Kidney (tissue), 22 donors: Measurements from ENCODE around the gene GSG1. TPM values are rescaled to one million over a fixed set of nuclear protein-coding genes. Genes with fewer than 3 reads are reported as not detected.

Source experiments
- DNase-seq, 5 donors: peaks; one replicate each; pipeline ENCODE4 v3.0.0-alpha.2; 2013 to 2020
- FAIRE-seq: peaks from 2 replicates; lab custom pipeline; 2012; peaks lifted over from hg19 to GRCh38; lab: Jason Lieb, UNC
- H3K27ac ChIP-seq, 2 donors: one replicate each; pipeline ENCODE4 v1.7.0; 2013; ENCODE audit warnings: low read depth in 2 of 2, low read length in 2 of 2, inconsistent platforms in 1 of 2
- H3K27me3 ChIP-seq: one replicate; pipeline ENCODE4 v1.7.1; 2013; ENCODE audit warnings: low read length, inconsistent platforms; ENCODE audit not compliant: control insufficient read depth, insufficient read depth
- H3K36me3 ChIP-seq, 3 donors: one replicate each; pipeline versions ENCODE4 v1.7.0 to v1.7.1; 2013; ENCODE audit warnings: low read length in 3 of 3, control low read depth in 1 of 3, inconsistent platforms in 1 of 3; ENCODE audit not compliant: insufficient read depth in 3 of 3, control insufficient read depth in 2 of 3
- H3K4me1 ChIP-seq, 3 donors: one replicate each; pipeline versions ENCODE4 v1.7.0 to v1.7.1; 2013; ENCODE audit warnings: low read length in 3 of 3, inconsistent platforms in 1 of 3, low read depth in 1 of 3; ENCODE audit not compliant: control insufficient read depth in 2 of 3, insufficient read depth in 2 of 3
- H3K4me3 ChIP-seq, 3 donors: one replicate each; pipeline versions ENCODE4 v1.7.0 to v1.8.1; 2013; ENCODE audit warnings: low read length in 3 of 3, control low read depth in 1 of 3, inconsistent platforms in 1 of 3
- H3K9ac ChIP-seq, 3 donors: one replicate each; pipeline versions ENCODE4 v1.7.0 to v1.7.1; 2013; ENCODE audit warnings: low read length in 3 of 3, control low read depth in 1 of 3, inconsistent platforms in 1 of 3
- H3K9me3 ChIP-seq, 3 donors: one replicate each; pipeline versions ENCODE4 v1.7.0 to v1.7.1; 2013; ENCODE audit warnings: low read length in 3 of 3, control low read depth in 1 of 3, inconsistent platforms in 1 of 3; ENCODE audit not compliant: control insufficient read depth in 2 of 3, insufficient read depth in 1 of 3
- intact Hi-C: fragments of 100-400 bp; cut with DNase I; formaldehyde crosslinking; loops from one replicate; pipeline ENCODE4 v1.11.1; 2022
- long read RNA-seq, 10 donors: library from polyadenylated mRNA in 1 of 10; unstranded in 1 of 10; transcript quantifications; one replicate each; pipeline ENCODE4 v2.0.0 and lab custom pipeline, GENCODE V29; 2021 to 2026
- polyA plus RNA-seq: library from polyadenylated mRNA; stranded (reverse); fragments of 350-450 nt; fragmentation: Illumina TruSeq; extraction: RNeasy Lipid Tissue Mini Kit (QIAGEN cat#74804); gene quantifications from one replicate; pipeline ENCODE4 v1.2.3, GENCODE V29; 2014; ENCODE audit warnings: low read depth, low replicate concordance; ENCODE audit not compliant: insufficient read depth
- total RNA-seq: library from RNA; stranded (reverse); fragmentation: NEBNext Ultra II Directional; extraction: Animal tissue kit (Norgen Biotek cat#: 25700); gene quantifications from one replicate; pipeline ENCODE4 v1.2.1, GENCODE V29; 2021
- TF ChIP-seq, protein P1 (sequence below): IDR thresholded peaks from 3 replicates; pipeline ENCODE4 v1.5.1; 2012; ENCODE audit warnings: mild to moderate bottlenecking, moderate library complexity, borderline replicate concordance; ENCODE audit not compliant: insufficient read depth; ENCODE audit errors: extremely low read depth
- donor health status: control.
- donor health status: control.
- donor health status: control.
- donor health status: control.
- donor health status: control.
- donor health status: DM: yes; HTN: yes; CAD: no.
- donor health status: Normal renal cell carcinoma (clear cell type).

The GSG1 gene
- total RNA-seq (0.19 TPM), polyA plus RNA-seq (0.34 TPM)
- long read RNA-seq, donor 1: 0 reads
- long read RNA-seq, donor 2: 0 reads
- long read RNA-seq, donor 3: 0 reads
- long read RNA-seq, donor 4: 0 reads
- long read RNA-seq, donor 5: 0 reads
- long read RNA-seq, donor 6: 0 reads
- long read RNA-seq, donor 7: 0 reads
- long read RNA-seq, donor 8: 0 reads
- long read RNA-seq, donor 9: 0 reads
- long read RNA-seq, donor 10: 0 reads

DNA sequence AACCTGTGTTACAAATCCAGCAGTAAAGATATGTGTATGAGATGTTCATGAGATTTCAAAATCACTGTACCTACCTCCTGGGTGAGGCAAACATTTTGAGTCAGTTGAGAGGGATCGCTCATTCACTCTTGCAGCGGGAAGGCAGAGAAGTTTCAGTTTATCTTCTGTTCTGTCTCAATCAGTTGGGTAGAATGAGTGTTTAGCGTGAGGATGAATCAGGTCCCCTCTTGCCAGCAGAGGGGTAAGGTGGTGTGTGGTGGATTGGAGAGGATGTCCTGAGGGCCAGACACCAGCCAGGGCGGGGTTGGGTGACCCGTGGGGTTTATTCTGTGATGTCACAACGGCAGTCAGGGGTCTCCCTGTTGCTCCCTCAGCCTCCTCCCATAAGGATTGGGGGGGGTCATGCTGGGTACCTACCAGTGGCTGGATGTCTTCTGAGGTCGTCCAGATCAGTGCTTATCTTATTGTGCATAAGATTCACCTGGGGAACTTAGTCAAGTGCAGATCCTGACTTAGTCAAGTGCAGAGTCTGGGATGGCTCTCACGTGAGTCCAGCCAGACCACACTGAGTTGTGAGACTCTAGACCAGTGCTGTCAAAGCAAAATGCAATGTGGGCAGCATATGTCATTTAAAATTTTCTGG, at the start of gene GSG1:
Gene GSG1, minus strand, starts transcription at position 277 of the 643 bp plus-strand sequence. Its CDS starts 155 bp downstream, at position 122.
- FAIRE-seq (no peak), DNase-seq (no peak)
- Histone ChIP-seq H3K9ac (no peak within 1 kb of the TSS), H3K9me3 (peaks cover 0 to 4% (median 0%) of the 10 kb centered on the region in 3 donors), H3K27ac (no peak within 1 kb of the TSS), H3K4me3 (no peak within 1 kb of the TSS), H3K27me3 (no peaks in the 10 kb centered on the region), H3K36me3 (no peaks in the 10 kb centered on the region), H3K4me1 (peaks cover 14 to 22% (median 19%) of the 10 kb centered on the region in 3 donors)
- TF ChIP-seq, protein P1, sequence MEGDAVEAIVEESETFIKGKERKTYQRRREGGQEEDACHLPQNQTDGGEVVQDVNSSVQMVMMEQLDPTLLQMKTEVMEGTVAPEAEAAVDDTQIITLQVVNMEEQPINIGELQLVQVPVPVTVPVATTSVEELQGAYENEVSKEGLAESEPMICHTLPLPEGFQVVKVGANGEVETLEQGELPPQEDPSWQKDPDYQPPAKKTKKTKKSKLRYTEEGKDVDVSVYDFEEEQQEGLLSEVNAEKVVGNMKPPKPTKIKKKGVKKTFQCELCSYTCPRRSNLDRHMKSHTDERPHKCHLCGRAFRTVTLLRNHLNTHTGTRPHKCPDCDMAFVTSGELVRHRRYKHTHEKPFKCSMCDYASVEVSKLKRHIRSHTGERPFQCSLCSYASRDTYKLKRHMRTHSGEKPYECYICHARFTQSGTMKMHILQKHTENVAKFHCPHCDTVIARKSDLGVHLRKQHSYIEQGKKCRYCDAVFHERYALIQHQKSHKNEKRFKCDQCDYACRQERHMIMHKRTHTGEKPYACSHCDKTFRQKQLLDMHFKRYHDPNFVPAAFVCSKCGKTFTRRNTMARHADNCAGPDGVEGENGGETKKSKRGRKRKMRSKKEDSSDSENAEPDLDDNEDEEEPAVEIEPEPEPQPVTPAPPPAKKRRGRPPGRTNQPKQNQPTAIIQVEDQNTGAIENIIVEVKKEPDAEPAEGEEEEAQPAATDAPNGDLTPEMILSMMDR: no peak
- intact Hi-C loops: no loop called here

DNA sequence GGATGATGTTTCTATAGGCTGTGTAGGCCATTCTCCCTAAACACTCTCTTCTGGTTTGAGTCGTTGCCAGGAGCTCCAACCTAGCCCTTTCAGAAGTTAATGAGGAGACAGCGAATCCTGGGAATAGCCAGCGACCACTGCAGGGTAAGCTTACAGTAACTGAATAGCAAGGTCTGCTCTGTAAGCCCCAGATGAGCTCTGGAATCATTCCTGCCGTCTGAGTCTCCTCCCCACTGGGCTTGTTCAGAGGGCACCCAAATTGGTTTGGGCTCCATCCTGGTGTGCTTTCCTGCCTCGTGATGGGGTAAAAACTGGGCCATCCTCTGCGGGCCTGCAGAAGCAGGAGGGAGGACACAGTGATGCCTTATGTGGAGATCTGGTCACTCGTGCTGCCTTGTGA, 49.7 kb upstream of the GSG1 start:
- no peaks in the 10 kb centered on the region for H3K4me1 ChIP-seq
- FAIRE-seq (no peak), DNase-seq (no peak)
- H3K27ac ChIP-seq: no peak overlapping the region
- peaks cover 0 to 5% (median 0%) of the 10 kb centered on the region in 3 donors for H3K9me3 ChIP-seq
- no peak overlapping the region for H3K4me3 ChIP-seq
- H3K9ac ChIP-seq: no peak overlapping the region
- intact Hi-C loops: no loop called here
- no peaks in the 10 kb centered on the region for H3K36me3 ChIP-seq
- TF ChIP-seq, protein P1: no peak
- H3K27me3 ChIP-seq: no peaks in the 10 kb centered on the region

DNA sequence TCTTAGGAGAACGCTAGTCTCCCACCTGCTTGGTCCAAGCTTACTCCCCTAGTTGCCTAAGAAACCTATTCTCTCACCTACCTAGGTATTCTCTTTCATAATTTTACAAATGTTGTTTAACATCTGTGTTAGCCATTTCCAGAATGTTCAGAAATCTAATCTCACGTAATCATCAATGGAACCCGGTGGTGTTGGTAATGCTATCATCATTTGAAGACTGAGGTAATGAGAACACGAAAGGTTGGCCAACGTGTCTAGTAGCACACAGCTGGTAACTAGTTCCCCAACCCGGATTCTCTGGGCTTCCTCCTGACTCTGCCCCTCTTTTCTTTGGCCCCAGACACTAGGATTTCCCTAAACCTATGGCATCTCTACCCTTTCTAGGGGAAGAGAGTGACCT, 49.3 kb upstream of the GSG1 start:
- FAIRE-seq (no peak), DNase-seq (no peak)
- peaks cover 0 to 5% (median 0%) of the 10 kb centered on the region in 3 donors for H3K9me3 ChIP-seq
- H3K36me3 ChIP-seq: no peaks in the 10 kb centered on the region
- no peak overlapping the region for H3K4me3 ChIP-seq
- H3K27ac ChIP-seq: no peak overlapping the region
- TF ChIP-seq, protein P1: no peak
- H3K27me3 ChIP-seq: no peaks in the 10 kb centered on the region
- intact Hi-C loops: no loop called here
- H3K9ac ChIP-seq: no peak overlapping the region
- H3K4me1 ChIP-seq: no peaks in the 10 kb centered on the region
